Activated naive CD4-positive, alpha-beta T cell treated with anti-CD3 and anti-CD28 coated beads for 36 hours (primary cell): ENCODE data around the gene C1orf21. TPM values are rescaled to one million over a fixed set of nuclear protein-coding genes. Genes with fewer than 3 reads are reported as not detected.

Source experiments
- CTCF ChIA-PET: fragments of 350-600 bp; sonication (Branson Sonifier 250); formaldehyde crosslinking; loops from one replicate; lab custom pipeline; 2021; ENCODE audit warnings: antibody characterized with exemption; lab: Charles Lee
- DNase-seq: peaks from one replicate; pipeline ENCODE4 v3.0.0-alpha.2; 2020
- H3K27ac Mint-ChIP-seq: one replicate; pipeline ENCODE4 v1.8.0; 2021; ENCODE audit warnings: mild to moderate bottlenecking, mixed read lengths
- H3K27me3 Mint-ChIP-seq: one replicate; pipeline ENCODE4 v1.8.0; 2021; ENCODE audit warnings: low read depth, mixed read lengths
- H3K36me3 Mint-ChIP-seq: one replicate; pipeline ENCODE4 v1.8.0; 2021; ENCODE audit warnings: low read depth, mixed read lengths
- H3K4me1 Mint-ChIP-seq: one replicate; pipeline ENCODE4 v1.8.0; 2021; ENCODE audit warnings: low read depth, mixed read lengths
- H3K4me3 Mint-ChIP-seq: one replicate; pipeline ENCODE4 v1.8.0; 2021; ENCODE audit warnings: mild to moderate bottlenecking, moderate library complexity, mixed read lengths
- H3K9me3 Mint-ChIP-seq: one replicate; pipeline ENCODE4 v1.8.0; 2021; ENCODE audit warnings: mixed read lengths
- intact Hi-C: fragments of 100-400 bp; cut with micrococcal nuclease; formaldehyde crosslinking; loops from one replicate; pipeline ENCODE4 v1.15.1; 2023
- total RNA-seq, 2 experiments: library from RNA; stranded (reverse); gene quantifications; one replicate each; pipeline ENCODE4 v1.2.3, GENCODE V29; 2021

Gene C1orf21
- total RNA-seq, 2 experiments from 2014 or later = 1.2 to 1.4 TPM

DNA sequence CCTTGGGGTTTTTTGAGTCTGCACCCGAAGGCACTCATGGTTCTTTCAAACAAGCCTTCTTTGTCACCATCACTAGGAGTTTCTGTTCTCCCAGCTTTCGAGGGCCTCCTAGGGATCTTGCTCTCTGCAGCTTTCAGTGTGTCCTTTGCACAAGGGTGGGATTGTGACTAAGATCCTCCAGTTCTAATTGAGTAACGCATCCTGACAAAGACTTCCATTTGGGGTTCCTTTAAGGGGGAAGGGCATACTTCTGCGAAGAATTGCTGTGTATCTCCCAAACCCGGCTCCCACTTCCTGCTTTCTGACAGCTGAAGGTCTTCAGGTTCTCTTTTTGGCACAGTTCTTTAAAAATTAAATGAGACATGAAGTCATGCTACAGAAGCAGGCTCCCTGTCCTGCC lies 228.5 kb downstream of the C1orf21 start:
- H3K4me3 Mint-ChIP-seq = no peak overlapping the region
- no peaks in the 10 kb centered on the region for H3K4me1 Mint-ChIP-seq
- CTCF ChIA-PET = no interaction called here

GRCh38 chr1:184616504-184616903 lies 229.7 kb downstream of the C1orf21 start:
- no peaks in the 10 kb centered on the region for H3K9me3 Mint-ChIP-seq
- no peak overlapping the region for H3K27ac Mint-ChIP-seq
- H3K27me3 Mint-ChIP-seq = no peaks in the 10 kb centered on the region
- DNase-seq = no peak
- no peak overlapping the region for H3K4me3 Mint-ChIP-seq
- intact Hi-C loops = no loop called here
- H3K4me1 Mint-ChIP-seq = no peaks in the 10 kb centered on the region
- H3K36me3 Mint-ChIP-seq = no peaks in the 10 kb centered on the region
- CTCF ChIA-PET = no interaction called here

More for the DNA sequence above, 228.5 kb downstream of the C1orf21 start:
- Mint-ChIP-seq H3K27ac (no peak overlapping the region), H3K9me3 (no peaks in the 10 kb centered on the region), H3K27me3 (no peaks in the 10 kb centered on the region), H3K36me3 (no peaks in the 10 kb centered on the region)
- DNase-seq = no peak
- intact Hi-C loops = no loop called here

GRCh38 chr1:184617433-184618029 lies 230.7 kb downstream of the C1orf21 start:
- no peak overlapping the region for H3K27ac Mint-ChIP-seq
- no peaks in the 10 kb centered on the region for H3K36me3 Mint-ChIP-seq
- intact Hi-C loops = no loop called here
- no peak overlapping the region for H3K4me3 Mint-ChIP-seq
- no peaks in the 10 kb centered on the region for H3K4me1 Mint-ChIP-seq
- DNase-seq = no peak
- CTCF ChIA-PET = interaction anchor here (0.6 kb wide), 1 partner anchor 70 kb away, joined by 4 read pairs; no protein-coding TSS in a partner anchor
- H3K9me3 Mint-ChIP-seq = no peaks in the 10 kb centered on the region
- H3K27me3 Mint-ChIP-seq = no peaks in the 10 kb centered on the region

- Mint-ChIP-seq H3K9me3 (no peaks in the 10 kb centered on the region), H3K4me3 (no peak overlapping the region)
- CTCF ChIA-PET = no interaction called here
Observed at GRCh38 chr1:184618851-184619250, 232.0 kb downstream of the C1orf21 start.

GRCh38 chr1:184620469-184620868 lies 233.6 kb downstream of the C1orf21 start:
- Mint-ChIP-seq H3K9me3 (no peaks in the 10 kb centered on the region), H3K27me3 (no peaks in the 10 kb centered on the region), H3K4me1 (no peaks in the 10 kb centered on the region), H3K36me3 (no peaks in the 10 kb centered on the region), H3K27ac (no peak overlapping the region), H3K4me3 (no peak overlapping the region)
- intact Hi-C loops = no loop called here
- DNase-seq = no peak
- CTCF ChIA-PET = interaction anchor here (0.7 kb wide), 1 partner anchor 1692 kb away, joined by 3 read pairs; no protein-coding TSS in a partner anchor

More at GRCh38 chr1:184618851-184619250, 232.0 kb downstream of the C1orf21 start:
- Mint-ChIP-seq H3K36me3 (no peaks in the 10 kb centered on the region), H3K27ac (no peak overlapping the region), H3K27me3 (no peaks in the 10 kb centered on the region), H3K4me1 (no peaks in the 10 kb centered on the region)
- intact Hi-C loops = no loop called here
- no peak for DNase-seq

- no peaks in the 10 kb centered on the region for H3K4me1 Mint-ChIP-seq
- no peaks in the 10 kb centered on the region for H3K36me3 Mint-ChIP-seq
- no peak overlapping the region for H3K27ac Mint-ChIP-seq
- intact Hi-C loops = no loop called here
- no peaks in the 10 kb centered on the region for H3K9me3 Mint-ChIP-seq
- no peak overlapping the region for H3K4me3 Mint-ChIP-seq
- H3K27me3 Mint-ChIP-seq = peaks cover 2% of the 10 kb centered on the region
- no peak for DNase-seq
- CTCF ChIA-PET = no interaction called here
Observed at GRCh38 chr1:184621260-184621659, 234.4 kb downstream of the C1orf21 start.

- CTCF ChIA-PET = no interaction called here
- H3K27me3 Mint-ChIP-seq = peaks cover 2% of the 10 kb centered on the region
- no peaks in the 10 kb centered on the region for H3K36me3 Mint-ChIP-seq
- DNase-seq = no peak
- no peak overlapping the region for H3K4me3 Mint-ChIP-seq
- no peaks in the 10 kb centered on the region for H3K4me1 Mint-ChIP-seq
- intact Hi-C loops = no loop called here
- no peak overlapping the region for H3K27ac Mint-ChIP-seq
- H3K9me3 Mint-ChIP-seq = no peaks in the 10 kb centered on the region
Observed at GRCh38 chr1:184622136-184622823, 235.5 kb downstream of the C1orf21 start.

- H3K36me3 Mint-ChIP-seq = no peaks in the 10 kb centered on the region
- no peaks in the 10 kb centered on the region for H3K4me1 Mint-ChIP-seq
- H3K27me3 Mint-ChIP-seq = peaks cover 2% of the 10 kb centered on the region
- H3K9me3 Mint-ChIP-seq = no peaks in the 10 kb centered on the region
- no peak for DNase-seq
- CTCF ChIA-PET = interaction anchor here (0.8 kb wide), 1 partner anchor 68 kb away, joined by 3 read pairs; no protein-coding TSS in a partner anchor
- H3K27ac Mint-ChIP-seq = no peak overlapping the region
- intact Hi-C loops = no loop called here
- no peak overlapping the region for H3K4me3 Mint-ChIP-seq
Observed at GRCh38 chr1:184623404-184623803, 236.6 kb downstream of the C1orf21 start.

GRCh38 chr1:184624051-184624450 lies 237.2 kb downstream of the C1orf21 start:
- H3K27me3 Mint-ChIP-seq = peaks cover 2% of the 10 kb centered on the region
- H3K36me3 Mint-ChIP-seq = no peaks in the 10 kb centered on the region
- H3K4me1 Mint-ChIP-seq = no peaks in the 10 kb centered on the region
- H3K27ac Mint-ChIP-seq = no peak overlapping the region
- no peaks in the 10 kb centered on the region for H3K9me3 Mint-ChIP-seq
- no peak overlapping the region for H3K4me3 Mint-ChIP-seq
- DNase-seq = no peak
- intact Hi-C loops = no loop called here
- CTCF ChIA-PET = interaction anchor here (0.8 kb wide), 1 partner anchor 68 kb away, joined by 3 read pairs; no protein-coding TSS in a partner anchor

DNA sequence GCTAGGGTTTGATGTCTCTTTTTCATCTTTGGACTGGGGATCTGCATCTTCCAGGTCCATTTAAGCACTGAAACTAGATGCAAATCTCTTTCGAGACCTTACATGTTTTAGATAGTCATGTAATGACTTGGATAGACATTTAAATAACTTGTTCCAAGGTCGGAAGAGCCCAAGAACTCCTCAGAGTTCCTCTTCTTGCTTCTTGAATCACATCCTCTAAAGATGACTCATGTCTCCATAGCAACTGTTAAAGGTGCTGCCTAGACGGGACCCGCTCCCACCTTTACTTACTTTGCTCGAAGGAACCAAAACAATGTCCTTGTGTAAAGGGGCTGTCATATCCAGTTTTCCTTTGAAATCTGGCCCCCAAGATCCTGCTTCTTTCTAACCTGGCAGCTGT lies 237.8 kb downstream of the C1orf21 start:
- no peak overlapping the region for H3K27ac Mint-ChIP-seq
- peaks cover 2% of the 10 kb centered on the region for H3K27me3 Mint-ChIP-seq
- no peak for DNase-seq
- no peak overlapping the region for H3K4me3 Mint-ChIP-seq
- H3K9me3 Mint-ChIP-seq = no peaks in the 10 kb centered on the region
- CTCF ChIA-PET = no interaction called here
- intact Hi-C loops = no loop called here
- no peaks in the 10 kb centered on the region for H3K36me3 Mint-ChIP-seq
- no peaks in the 10 kb centered on the region for H3K4me1 Mint-ChIP-seq

GRCh38 chr1:184625271-184625670 lies 238.4 kb downstream of the C1orf21 start:
- Mint-ChIP-seq H3K36me3 (no peaks in the 10 kb centered on the region), H3K27me3 (peaks cover 2% of the 10 kb centered on the region), H3K4me1 (no peaks in the 10 kb centered on the region), H3K9me3 (no peaks in the 10 kb centered on the region), H3K4me3 (no peak overlapping the region), H3K27ac (no peak overlapping the region)
- CTCF ChIA-PET = no interaction called here
- no peak for DNase-seq
- intact Hi-C loops = no loop called here

DNA sequence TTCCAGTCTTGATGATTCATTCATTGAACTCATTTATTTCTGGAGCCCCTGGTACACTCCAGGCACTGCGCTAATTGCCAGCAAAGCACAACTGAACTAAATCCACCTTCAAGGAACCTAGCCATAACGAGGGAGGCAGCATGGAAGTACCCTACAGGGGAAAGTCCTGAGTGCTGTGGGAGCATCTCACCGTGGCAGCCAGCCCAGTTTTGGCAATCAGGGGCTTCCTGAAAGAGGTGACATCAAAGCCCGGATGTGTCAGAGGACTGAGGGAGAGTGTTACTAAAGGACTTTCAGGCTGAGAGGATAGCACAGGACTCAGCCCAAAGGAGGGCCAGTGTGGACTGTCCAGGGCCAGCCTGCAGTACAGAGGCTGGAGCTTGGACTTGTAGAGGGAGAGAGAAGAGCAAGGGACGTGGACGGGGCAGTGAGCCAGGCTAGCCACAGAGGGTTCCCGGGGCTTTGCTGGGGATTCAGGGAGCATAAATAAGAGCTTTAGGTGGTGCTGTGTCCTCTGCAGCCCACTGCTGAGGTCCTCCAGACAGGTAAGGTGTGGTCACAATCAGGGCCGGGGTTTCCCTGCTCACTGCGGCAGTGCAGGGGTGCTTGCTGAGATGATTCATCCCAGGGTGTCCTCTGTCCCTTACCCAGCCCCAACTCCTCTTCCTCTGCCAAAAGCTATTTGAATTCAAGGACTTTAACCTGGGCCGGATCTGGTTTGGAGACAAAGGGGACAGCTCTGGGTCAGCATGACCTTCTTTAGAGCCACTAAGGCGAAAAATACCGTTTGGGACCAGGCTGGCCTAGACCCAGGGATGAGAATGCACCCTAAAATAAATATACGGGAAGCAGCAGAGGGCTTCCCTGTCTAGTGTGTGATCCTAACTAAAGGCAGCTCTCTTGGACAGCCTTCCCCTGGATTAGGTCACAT lies 239.5 kb downstream of the C1orf21 start:
- CTCF ChIA-PET = no interaction called here
- H3K9me3 Mint-ChIP-seq = no peaks in the 10 kb centered on the region
- peaks cover 2% of the 10 kb centered on the region for H3K27me3 Mint-ChIP-seq
- intact Hi-C loops = no loop called here
- H3K4me3 Mint-ChIP-seq = no peak overlapping the region
- no peak for DNase-seq
- H3K36me3 Mint-ChIP-seq = no peaks in the 10 kb centered on the region
- H3K4me1 Mint-ChIP-seq = no peaks in the 10 kb centered on the region
- no peak overlapping the region for H3K27ac Mint-ChIP-seq
